Measurements from ENCODE around the gene DHRS13.
A peak's percentile ranks its signal among the peaks of the same experiment; 100 is the strongest.

DNA sequence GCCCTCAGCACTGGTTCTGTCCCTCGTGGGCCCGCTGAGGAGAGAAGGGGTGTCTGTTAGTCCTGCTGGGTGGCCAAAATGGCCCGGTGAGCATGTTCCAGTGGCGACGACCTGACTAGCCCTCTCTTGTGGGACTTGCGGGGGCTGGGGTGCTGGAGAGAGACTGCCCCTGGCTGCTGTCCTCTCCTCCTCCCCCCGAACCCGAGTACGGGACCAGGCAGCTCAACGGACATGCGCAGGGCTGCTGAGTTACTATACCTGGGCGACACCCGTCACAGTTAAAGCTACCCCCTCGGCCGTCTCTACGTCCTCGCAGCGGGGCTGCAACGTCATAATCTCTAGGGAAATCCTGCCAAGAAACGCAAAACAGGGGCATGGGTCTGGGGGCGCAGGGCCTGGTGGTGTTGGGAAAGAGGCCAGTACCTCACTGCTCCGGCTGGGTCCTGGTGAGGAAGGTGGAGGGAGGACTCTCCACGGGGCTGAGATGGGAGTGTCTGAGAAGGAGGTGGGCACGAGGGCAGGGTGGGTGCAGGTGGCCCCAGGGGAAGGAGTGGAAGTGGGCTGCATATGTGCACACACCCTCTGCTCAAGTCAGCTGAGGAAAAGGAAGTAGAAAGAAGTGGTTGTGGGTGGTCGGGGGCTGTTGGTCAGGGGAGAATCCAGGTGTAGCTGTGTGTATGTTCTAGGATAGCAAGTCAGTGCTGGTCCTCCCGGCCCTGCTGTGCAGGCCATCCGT is 18.7 kb downstream of the DHRS13 start:
- TF ChIP-seq, protein P1, sequence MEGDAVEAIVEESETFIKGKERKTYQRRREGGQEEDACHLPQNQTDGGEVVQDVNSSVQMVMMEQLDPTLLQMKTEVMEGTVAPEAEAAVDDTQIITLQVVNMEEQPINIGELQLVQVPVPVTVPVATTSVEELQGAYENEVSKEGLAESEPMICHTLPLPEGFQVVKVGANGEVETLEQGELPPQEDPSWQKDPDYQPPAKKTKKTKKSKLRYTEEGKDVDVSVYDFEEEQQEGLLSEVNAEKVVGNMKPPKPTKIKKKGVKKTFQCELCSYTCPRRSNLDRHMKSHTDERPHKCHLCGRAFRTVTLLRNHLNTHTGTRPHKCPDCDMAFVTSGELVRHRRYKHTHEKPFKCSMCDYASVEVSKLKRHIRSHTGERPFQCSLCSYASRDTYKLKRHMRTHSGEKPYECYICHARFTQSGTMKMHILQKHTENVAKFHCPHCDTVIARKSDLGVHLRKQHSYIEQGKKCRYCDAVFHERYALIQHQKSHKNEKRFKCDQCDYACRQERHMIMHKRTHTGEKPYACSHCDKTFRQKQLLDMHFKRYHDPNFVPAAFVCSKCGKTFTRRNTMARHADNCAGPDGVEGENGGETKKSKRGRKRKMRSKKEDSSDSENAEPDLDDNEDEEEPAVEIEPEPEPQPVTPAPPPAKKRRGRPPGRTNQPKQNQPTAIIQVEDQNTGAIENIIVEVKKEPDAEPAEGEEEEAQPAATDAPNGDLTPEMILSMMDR (IDR thresholded peaks at IDR 0.05 in 8 of 11, conservative IDR thresholded peaks at IDR 0.05 in 3 of 11), result no peak
- no peak for TF ChIP-seq POLR2A (IDR thresholded peaks at IDR 0.05)
- TF ChIP-seq POLR2AphosphoS5 (IDR thresholded peaks at IDR 0.05), result peak in 2 of 3 donors; percentile 15 to 54

Data from spleen (tissue), 7 donors.